ENCODE results near the gene FLT1. TPM values are rescaled to one million over a fixed set of nuclear protein-coding genes. Genes with fewer than 3 reads are reported as not detected.

FLT1 gene
- total RNA-seq, 1 donor from 2014 or later: 0.47 TPM

DNA sequence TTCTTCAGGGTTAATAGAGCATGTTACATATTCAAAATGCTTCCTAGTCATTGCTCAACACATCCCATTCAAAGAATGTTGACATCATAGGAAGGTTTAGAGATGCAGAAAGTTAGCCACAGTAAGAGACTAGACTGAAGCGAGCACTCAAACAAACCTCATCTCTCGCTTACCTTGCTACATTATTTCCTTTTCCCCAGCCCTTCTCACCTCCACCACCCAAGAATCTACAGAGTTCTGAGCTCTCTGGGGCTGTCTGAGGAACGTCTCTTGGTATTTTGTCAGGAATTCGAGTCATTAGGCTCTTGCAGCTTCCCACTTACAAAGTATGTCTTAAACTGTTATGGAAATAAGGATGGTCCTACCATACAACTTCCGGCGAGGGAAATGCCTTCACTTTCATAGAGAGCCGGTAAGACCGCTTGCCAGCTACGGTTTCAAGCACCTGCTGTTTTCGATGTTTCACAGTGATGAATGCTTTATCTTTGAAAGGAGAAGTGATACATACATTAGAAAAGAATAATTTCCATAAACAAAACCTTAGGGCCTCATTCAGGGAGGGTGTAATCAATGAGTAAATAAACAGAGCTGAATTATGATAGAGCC, 65.1 kb downstream of the FLT1 start:
- H3K27ac Mint-ChIP-seq: no peak overlapping the region
- H3K4me3 ChIP-seq: no peak overlapping the region

GRCh38 chr13:28429096-28429495, 65.8 kb downstream of the FLT1 start:
- Histone ChIP-seq H3K4me2 (no peak overlapping the region), H3K27ac (no peak overlapping the region), H3K27me3 (no peaks in the 10 kb centered on the region), H3K4me1 (peaks cover 22% of the 10 kb centered on the region), H3K9me3 (ENCODE audit: low read depth) (no peaks in the 10 kb centered on the region), H4K20me1 (ENCODE audit: low read depth) (no peaks in the 10 kb centered on the region), H3F3A (ENCODE audit: low read depth) (no peaks in the 10 kb centered on the region), H3K36me3 (no peaks in the 10 kb centered on the region), H3K9ac (no peak overlapping the region), H3K79me2 (ENCODE audit: low read depth) (no peaks in the 10 kb centered on the region), H3K4me3 (no peak overlapping the region), H2AFZ (replicated peaks) (peak overlapping the region; percentile 98)
- no peak overlapping the region for H3K27ac Mint-ChIP-seq
- no peak for DNase-seq (ENCODE audit: low spot score)
- TF ChIP-seq EZH2phosphoT487 (IDR thresholded peaks at IDR 0.05) (no peak), CTCF (IDR thresholded peaks at IDR 0.05) (no peak), EZH2 (IDR thresholded peaks at IDR 0.05) (no peak)
- H3K4me3 Mint-ChIP-seq: no peak overlapping the region
- H3K27me3 Mint-ChIP-seq (ENCODE audit: insufficient read depth, low read depth): peaks cover 2% of the 10 kb centered on the region
- no peaks in the 10 kb centered on the region for H3K36me3 Mint-ChIP-seq
- no peaks in the 10 kb centered on the region for H3K9me3 Mint-ChIP-seq
- H3K4me1 Mint-ChIP-seq: peaks cover 8% of the 10 kb centered on the region

More for the DNA sequence above, 65.1 kb downstream of the FLT1 start:
- Histone ChIP-seq H3K27ac (no peak overlapping the region), H3K36me3 (no peaks in the 10 kb centered on the region), H3K9me3 (ENCODE audit: low read depth) (no peaks in the 10 kb centered on the region), H3K27me3 (no peaks in the 10 kb centered on the region), H3K4me2 (peak overlapping the region; percentile 53), H4K20me1 (ENCODE audit: low read depth) (no peaks in the 10 kb centered on the region), H2AFZ (replicated peaks) (peak overlapping the region; percentile 98), H3K4me1 (peaks cover 22% of the 10 kb centered on the region), H3K9ac (no peak overlapping the region), H3K79me2 (ENCODE audit: low read depth) (no peaks in the 10 kb centered on the region), H3F3A (ENCODE audit: low read depth) (no peaks in the 10 kb centered on the region)
- peaks cover 2% of the 10 kb centered on the region for H3K27me3 Mint-ChIP-seq (ENCODE audit: insufficient read depth, low read depth)
- no peak for DNase-seq (ENCODE audit: low spot score)
- no peaks in the 10 kb centered on the region for H3K36me3 Mint-ChIP-seq
- H3K4me3 Mint-ChIP-seq: no peak overlapping the region
- no peaks in the 10 kb centered on the region for H3K9me3 Mint-ChIP-seq
- H3K4me1 Mint-ChIP-seq: peaks cover 8% of the 10 kb centered on the region
- TF ChIP-seq EZH2 (IDR thresholded peaks at IDR 0.05) (no peak), EZH2phosphoT487 (IDR thresholded peaks at IDR 0.05) (no peak), CTCF (IDR thresholded peaks at IDR 0.05) (no peak)

GRCh38 chr13:28426381-28426780, 68.5 kb downstream of the FLT1 start:
- peaks cover 3% of the 10 kb centered on the region for H3K4me1 Mint-ChIP-seq
- H3K27ac Mint-ChIP-seq: no peak overlapping the region
- Histone ChIP-seq H3K4me3 (no peak overlapping the region), H4K20me1 (ENCODE audit: low read depth) (no peaks in the 10 kb centered on the region), H3K9ac (no peak overlapping the region), H3F3A (ENCODE audit: low read depth) (no peaks in the 10 kb centered on the region), H3K79me2 (ENCODE audit: low read depth) (no peaks in the 10 kb centered on the region), H3K27me3 (no peaks in the 10 kb centered on the region), H3K27ac (no peak overlapping the region), H3K9me3 (ENCODE audit: low read depth) (no peaks in the 10 kb centered on the region), H3K36me3 (no peaks in the 10 kb centered on the region), H3K4me2 (no peak overlapping the region), H2AFZ (replicated peaks) (no peak overlapping the region), H3K4me1 (peaks cover 15% of the 10 kb centered on the region)
- H3K27me3 Mint-ChIP-seq (ENCODE audit: insufficient read depth, low read depth): peaks cover 2% of the 10 kb centered on the region
- H3K9me3 Mint-ChIP-seq: no peaks in the 10 kb centered on the region
- H3K36me3 Mint-ChIP-seq: no peaks in the 10 kb centered on the region
- no peak for DNase-seq (ENCODE audit: low spot score)
- TF ChIP-seq CTCF (IDR thresholded peaks at IDR 0.05) (no peak), EZH2phosphoT487 (IDR thresholded peaks at IDR 0.05) (no peak)
- H3K4me3 Mint-ChIP-seq: no peak overlapping the region

All from neural progenitor cell (in vitro differentiated cells).